Measurements from ENCODE around the gene CAMK2A. TPM values are rescaled to one million over a fixed set of nuclear protein-coding genes. Genes with fewer than 3 reads are reported as not detected.

The CAMK2A gene
- total RNA-seq, 1 donor from 2014 or later, result 1.1 TPM

DNA sequence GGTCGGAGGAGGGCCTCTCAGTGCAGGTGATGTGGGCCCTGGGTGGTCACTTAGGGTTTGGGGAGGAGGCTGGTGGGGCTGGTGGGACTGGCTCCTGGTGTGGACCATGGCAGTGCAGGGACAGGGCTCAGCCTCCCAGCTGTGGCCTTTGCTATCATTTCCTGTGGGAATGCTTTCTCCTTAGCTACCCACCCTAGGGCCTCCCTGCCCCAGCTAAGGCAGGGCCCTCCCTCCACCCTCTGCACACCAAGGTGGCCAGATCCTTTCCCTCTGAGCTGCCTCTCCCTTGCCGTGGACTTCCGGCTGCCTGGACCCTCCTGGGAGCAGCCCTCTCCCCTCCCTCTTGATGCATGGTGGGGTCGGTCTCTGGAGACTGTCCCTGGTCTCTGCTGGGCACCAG, 35.9 kb upstream of the CAMK2A start:
- Mint-ChIP-seq H3K36me3 (ENCODE audit: low read depth, unreplicated experiment) (no peaks in the 10 kb centered on the region), H3K4me1 (ENCODE audit: unreplicated experiment) (peaks cover 24% of the 10 kb centered on the region), H3K9me3 (ENCODE audit: unreplicated experiment) (no peaks in the 10 kb centered on the region), H3K27ac (ENCODE audit: unreplicated experiment) (no peak overlapping the region), H3K4me3 (ENCODE audit: unreplicated experiment) (no peak overlapping the region), H3K27me3 (ENCODE audit: unreplicated experiment) (peaks cover 8% of the 10 kb centered on the region)
- no peak for DNase-seq (ENCODE audit: low spot score)
- no peak for TF ChIP-seq CTCF (IDR thresholded peaks at IDR 0.05; ENCODE audit: unreplicated experiment)

- TF ChIP-seq CTCF (IDR thresholded peaks at IDR 0.05; ENCODE audit: unreplicated experiment), result no peak
- Mint-ChIP-seq H3K4me3 (ENCODE audit: unreplicated experiment) (no peak overlapping the region), H3K4me1 (ENCODE audit: unreplicated experiment) (peaks cover 15% of the 10 kb centered on the region), H3K9me3 (ENCODE audit: unreplicated experiment) (no peaks in the 10 kb centered on the region), H3K36me3 (ENCODE audit: low read depth, unreplicated experiment) (no peaks in the 10 kb centered on the region), H3K27ac (ENCODE audit: unreplicated experiment) (no peak overlapping the region), H3K27me3 (ENCODE audit: unreplicated experiment) (peaks cover 3% of the 10 kb centered on the region)
- DNase-seq (ENCODE audit: low spot score), result no peak
Measured at GRCh38 chr5:150323819-150324218, 34.2 kb upstream of the CAMK2A start.

GRCh38 chr5:150323092-150323491, 33.5 kb upstream of the CAMK2A start:
- no peak for DNase-seq (ENCODE audit: low spot score)
- no peak overlapping the region for H3K27ac Mint-ChIP-seq (ENCODE audit: unreplicated experiment)
- no peaks in the 10 kb centered on the region for H3K36me3 Mint-ChIP-seq (ENCODE audit: low read depth, unreplicated experiment)
- TF ChIP-seq CTCF (IDR thresholded peaks at IDR 0.05; ENCODE audit: unreplicated experiment), result no peak
- peaks cover 3% of the 10 kb centered on the region for H3K27me3 Mint-ChIP-seq (ENCODE audit: unreplicated experiment)
- no peak overlapping the region for H3K4me3 Mint-ChIP-seq (ENCODE audit: unreplicated experiment)
- H3K4me1 Mint-ChIP-seq (ENCODE audit: unreplicated experiment), result peaks cover 15% of the 10 kb centered on the region
- H3K9me3 Mint-ChIP-seq (ENCODE audit: unreplicated experiment), result no peaks in the 10 kb centered on the region

DNA sequence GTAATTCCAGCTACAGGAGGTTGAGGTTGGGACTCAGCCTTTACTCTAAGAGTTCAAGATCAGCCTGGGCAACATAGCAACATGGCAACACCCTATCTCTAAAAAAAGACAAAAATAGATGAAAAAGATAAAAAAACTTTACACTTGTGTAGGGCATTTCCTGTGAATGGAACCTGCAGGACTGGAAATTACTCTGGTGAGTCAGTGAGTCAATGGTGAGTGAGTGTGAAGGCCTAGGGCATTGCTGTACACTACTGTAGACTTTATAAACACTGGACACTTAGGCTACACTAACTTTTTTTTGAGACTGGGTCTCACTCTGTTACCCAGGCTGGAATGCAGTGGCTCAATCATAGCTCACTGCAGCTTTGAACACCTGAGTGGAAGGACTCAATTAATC, 32.6 kb upstream of the CAMK2A start:
- H3K27ac Mint-ChIP-seq (ENCODE audit: unreplicated experiment), result no peak overlapping the region
- peaks cover 3% of the 10 kb centered on the region for H3K27me3 Mint-ChIP-seq (ENCODE audit: unreplicated experiment)
- peaks cover 12% of the 10 kb centered on the region for H3K4me1 Mint-ChIP-seq (ENCODE audit: unreplicated experiment)
- H3K36me3 Mint-ChIP-seq (ENCODE audit: low read depth, unreplicated experiment), result no peaks in the 10 kb centered on the region
- no peak overlapping the region for H3K4me3 Mint-ChIP-seq (ENCODE audit: unreplicated experiment)
- no peak for TF ChIP-seq CTCF (IDR thresholded peaks at IDR 0.05; ENCODE audit: unreplicated experiment)
- no peak for DNase-seq (ENCODE audit: low spot score)
- H3K9me3 Mint-ChIP-seq (ENCODE audit: unreplicated experiment), result no peaks in the 10 kb centered on the region

- no peak for TF ChIP-seq CTCF (IDR thresholded peaks at IDR 0.05; ENCODE audit: unreplicated experiment)
- no peak for DNase-seq (ENCODE audit: low spot score)
- H3K4me1 Mint-ChIP-seq (ENCODE audit: unreplicated experiment), result peaks cover 8% of the 10 kb centered on the region
- no peaks in the 10 kb centered on the region for H3K9me3 Mint-ChIP-seq (ENCODE audit: unreplicated experiment)
- no peak overlapping the region for H3K4me3 Mint-ChIP-seq (ENCODE audit: unreplicated experiment)
- no peak overlapping the region for H3K27ac Mint-ChIP-seq (ENCODE audit: unreplicated experiment)
- peaks cover 3% of the 10 kb centered on the region for H3K27me3 Mint-ChIP-seq (ENCODE audit: unreplicated experiment)
- no peaks in the 10 kb centered on the region for H3K36me3 Mint-ChIP-seq (ENCODE audit: low read depth, unreplicated experiment)
Measured at GRCh38 chr5:150321784-150322183, 32.2 kb upstream of the CAMK2A start.
